Nephron progenitor cell (in vitro differentiated cells): ENCODE results near the gene PPM1F.

ENCODE experiments used
- DNase-seq: peaks from one replicate; pipeline ENCODE4 v3.0.0; 2021
- H3K27ac Mint-ChIP-seq: 2 replicates; pipeline ENCODE4 v1.8.0; 2021; ENCODE audit warnings: mild to moderate bottlenecking, moderate library complexity, mixed read lengths
- H3K27me3 Mint-ChIP-seq: 2 replicates; pipeline ENCODE4 v1.8.0; 2021; ENCODE audit warnings: mild to moderate bottlenecking, low read depth, mixed read lengths; ENCODE audit not compliant: poor library complexity
- H3K36me3 Mint-ChIP-seq: 2 replicates; pipeline ENCODE4 v1.8.0; 2021; ENCODE audit warnings: low read depth, mixed read lengths
- H3K4me1 Mint-ChIP-seq: 2 replicates; pipeline ENCODE4 v1.8.0; 2021; ENCODE audit warnings: mixed read lengths
- H3K4me3 Mint-ChIP-seq: 2 replicates; pipeline ENCODE4 v1.8.0; 2021; ENCODE audit warnings: mild to moderate bottlenecking, moderate library complexity, mixed read lengths
- H3K9me3 Mint-ChIP-seq: 2 replicates; pipeline ENCODE4 v1.8.0; 2021; ENCODE audit warnings: mild to moderate bottlenecking, moderate library complexity, mixed read lengths
- TF ChIP-seq, protein P1 (sequence below): fragments of 200-600 bp; sonication (generic); IDR thresholded peaks from 2 replicates; pipeline ENCODE4 v1.5.0; 2021; ENCODE audit warnings: antibody characterized with exemption

PPM1F gene

GRCh38 chr22:21938071-21938822, 14.4 kb downstream of the PPM1F start:
- H3K4me1 Mint-ChIP-seq: peaks cover 43% of the 10 kb centered on the region
- H3K27me3 Mint-ChIP-seq: no peaks in the 10 kb centered on the region
- H3K27ac Mint-ChIP-seq: peak overlapping the region; percentile 98
- H3K4me3 Mint-ChIP-seq: peak overlapping the region; percentile 88
- DNase-seq: peak; percentile 98
- peaks cover 26% of the 10 kb centered on the region for H3K36me3 Mint-ChIP-seq
- TF ChIP-seq, protein P1, sequence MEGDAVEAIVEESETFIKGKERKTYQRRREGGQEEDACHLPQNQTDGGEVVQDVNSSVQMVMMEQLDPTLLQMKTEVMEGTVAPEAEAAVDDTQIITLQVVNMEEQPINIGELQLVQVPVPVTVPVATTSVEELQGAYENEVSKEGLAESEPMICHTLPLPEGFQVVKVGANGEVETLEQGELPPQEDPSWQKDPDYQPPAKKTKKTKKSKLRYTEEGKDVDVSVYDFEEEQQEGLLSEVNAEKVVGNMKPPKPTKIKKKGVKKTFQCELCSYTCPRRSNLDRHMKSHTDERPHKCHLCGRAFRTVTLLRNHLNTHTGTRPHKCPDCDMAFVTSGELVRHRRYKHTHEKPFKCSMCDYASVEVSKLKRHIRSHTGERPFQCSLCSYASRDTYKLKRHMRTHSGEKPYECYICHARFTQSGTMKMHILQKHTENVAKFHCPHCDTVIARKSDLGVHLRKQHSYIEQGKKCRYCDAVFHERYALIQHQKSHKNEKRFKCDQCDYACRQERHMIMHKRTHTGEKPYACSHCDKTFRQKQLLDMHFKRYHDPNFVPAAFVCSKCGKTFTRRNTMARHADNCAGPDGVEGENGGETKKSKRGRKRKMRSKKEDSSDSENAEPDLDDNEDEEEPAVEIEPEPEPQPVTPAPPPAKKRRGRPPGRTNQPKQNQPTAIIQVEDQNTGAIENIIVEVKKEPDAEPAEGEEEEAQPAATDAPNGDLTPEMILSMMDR: peak; percentile 98
- no peaks in the 10 kb centered on the region for H3K9me3 Mint-ChIP-seq

DNA sequence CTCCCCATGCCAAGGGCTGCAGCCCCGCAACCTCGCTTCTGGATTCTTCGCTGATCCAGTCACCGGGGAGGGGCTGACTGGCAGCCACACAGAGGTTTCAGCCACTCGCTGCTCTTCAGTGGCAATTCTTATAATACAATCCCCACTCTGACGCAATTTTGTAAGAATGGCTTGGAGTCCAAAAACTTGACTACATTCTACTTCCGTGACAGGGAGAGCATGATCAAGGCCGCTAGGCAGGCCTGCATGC, 14.9 kb downstream of the PPM1F start:
- Mint-ChIP-seq H3K4me1 (peaks cover 43% of the 10 kb centered on the region), H3K27me3 (no peaks in the 10 kb centered on the region), H3K36me3 (peaks cover 25% of the 10 kb centered on the region), H3K9me3 (no peaks in the 10 kb centered on the region), H3K4me3 (peak overlapping the region; percentile 88), H3K27ac (peak overlapping the region; percentile 98)
- TF ChIP-seq, protein P1: no peak
- no peak for DNase-seq

DNA sequence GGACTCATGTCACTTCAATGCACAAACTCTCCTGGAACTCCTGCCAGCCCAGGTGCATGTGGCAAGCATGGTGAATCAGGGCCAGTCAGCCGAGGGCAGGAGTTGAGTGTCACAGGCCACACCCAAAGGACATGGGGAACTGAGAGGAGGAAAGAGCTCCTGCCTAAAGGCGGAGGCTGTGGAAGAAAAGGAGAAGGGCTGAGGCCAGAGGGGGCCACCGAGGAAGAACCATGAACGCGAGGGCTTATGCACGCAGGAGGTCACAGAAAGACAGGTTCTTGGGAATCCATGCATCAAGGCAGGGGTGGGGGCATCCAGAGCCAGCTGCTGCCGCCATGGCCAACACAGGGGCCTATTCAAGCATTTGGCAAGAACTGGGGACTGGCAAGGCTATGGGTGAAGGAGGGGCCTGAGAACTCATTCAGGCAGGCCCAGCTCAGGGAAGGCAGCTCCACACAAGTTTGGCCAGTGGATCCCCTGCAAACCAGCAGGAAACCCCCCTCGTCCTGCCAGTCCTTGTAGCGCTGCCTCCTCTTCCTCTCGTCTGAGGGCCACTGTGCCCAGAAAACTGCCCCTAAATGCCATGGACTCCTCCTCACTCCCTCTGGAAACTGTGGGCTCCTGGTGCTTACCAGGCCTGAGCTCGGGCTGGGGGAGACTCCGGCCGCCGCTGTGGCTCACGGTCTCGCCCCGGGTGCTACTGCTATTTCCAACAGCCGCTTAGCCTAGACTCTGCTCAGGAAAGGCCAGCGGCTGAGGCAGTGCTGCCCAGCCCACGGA, 15.4 kb downstream of the PPM1F start:
- TF ChIP-seq, protein P1: no peak
- peak overlapping the region; percentile 65 for H3K27ac Mint-ChIP-seq
- DNase-seq: no peak
- H3K36me3 Mint-ChIP-seq: peaks cover 28% of the 10 kb centered on the region
- H3K4me1 Mint-ChIP-seq: peaks cover 43% of the 10 kb centered on the region
- H3K27me3 Mint-ChIP-seq: no peaks in the 10 kb centered on the region
- no peaks in the 10 kb centered on the region for H3K9me3 Mint-ChIP-seq
- H3K4me3 Mint-ChIP-seq: no peak overlapping the region

DNA sequence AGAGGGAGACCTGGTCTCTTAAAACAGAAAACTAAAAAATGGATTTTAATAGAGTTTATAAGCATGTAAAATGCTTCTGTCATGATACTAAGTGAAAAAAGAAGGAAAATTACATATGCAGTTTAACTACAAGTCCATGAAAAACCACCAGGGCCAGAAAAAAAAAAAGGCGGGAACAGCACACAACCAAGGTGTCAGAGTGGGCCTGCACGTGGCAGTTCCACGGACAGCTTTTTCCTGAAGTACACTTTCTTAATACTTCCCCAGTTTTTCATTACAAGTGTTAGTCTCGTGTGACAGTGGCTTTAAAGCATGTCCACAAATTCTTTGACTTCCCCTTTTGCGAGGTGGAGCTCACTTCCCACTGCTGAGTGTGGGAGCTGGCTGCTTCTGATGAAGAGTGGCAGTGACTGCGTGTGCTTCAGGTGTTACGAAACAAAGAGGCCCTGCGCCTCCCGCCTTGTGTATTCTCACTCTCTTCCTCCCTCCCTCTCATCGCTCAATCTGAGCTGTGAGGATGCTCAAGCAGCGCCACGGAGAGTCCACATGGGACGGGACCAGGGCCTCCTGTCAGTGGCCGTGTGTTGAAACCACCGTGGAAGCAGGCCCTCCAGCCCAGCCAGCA, 16.4 kb downstream of the PPM1F start:
- Mint-ChIP-seq H3K4me1 (peaks cover 38% of the 10 kb centered on the region), H3K4me3 (no peak overlapping the region), H3K9me3 (no peaks in the 10 kb centered on the region), H3K27me3 (no peaks in the 10 kb centered on the region), H3K36me3 (peaks cover 28% of the 10 kb centered on the region), H3K27ac (no peak overlapping the region)
- no peak for DNase-seq
- TF ChIP-seq, protein P1: no peak

- Mint-ChIP-seq H3K4me3 (no peak overlapping the region), H3K36me3 (peaks cover 31% of the 10 kb centered on the region), H3K27me3 (peaks cover 2% of the 10 kb centered on the region), H3K27ac (no peak overlapping the region), H3K9me3 (no peaks in the 10 kb centered on the region), H3K4me1 (peaks cover 27% of the 10 kb centered on the region)
- TF ChIP-seq, protein P1: no peak
- DNase-seq: no peak
Observed at GRCh38 chr22:21933910-21934309, 18.7 kb downstream of the PPM1F start.
